D721Med (cell line): Measurements from ENCODE around the gene RBM10.

ENCODE experiments used
- DNase-seq: peaks from one replicate; pipeline ENCODE4 v3.0.0; 2011; ENCODE audit warnings: low spot score; ENCODE audit not compliant: insufficient read length
- FAIRE-seq: peaks from 2 replicates; lab custom pipeline; 2011; peaks lifted over from hg19 to GRCh38; lab: Jason Lieb, UNC
- CTCF ChIP-seq: IDR thresholded peaks from 2 replicates; pipeline ENCODE4 v1.5.1; 2012; ENCODE audit warnings: mild to moderate bottlenecking, control low read depth; ENCODE audit not compliant: insufficient read depth; ENCODE audit errors: missing control alignments

The RBM10 gene

DNA sequence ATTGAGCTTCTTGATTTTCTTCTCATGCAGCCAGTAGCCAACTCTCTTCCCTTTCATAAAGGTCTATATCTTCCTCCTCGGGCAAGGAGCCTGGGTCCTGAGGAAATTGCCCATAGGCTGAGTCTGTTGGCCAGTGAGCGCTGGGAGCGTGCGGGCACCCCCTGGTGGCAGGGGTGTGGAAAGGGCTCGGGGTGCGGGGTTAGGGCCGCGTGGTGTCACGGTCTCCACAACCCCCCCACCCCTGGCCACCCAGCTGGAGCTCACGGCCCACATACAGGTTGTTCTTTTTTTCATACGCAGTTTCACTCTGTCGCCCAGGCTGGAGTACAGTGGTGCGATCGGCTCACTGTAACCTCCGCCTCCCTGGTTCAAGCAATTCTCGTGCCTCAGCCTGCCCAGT lies 13.1 kb downstream of the RBM10 start:
- DNase-seq (no peak), FAIRE-seq (no peak)

GRCh38 chrX:47158781-47159180 lies 13.8 kb downstream of the RBM10 start:
- TF ChIP-seq CTCF = no peak
- no peak for DNase-seq
- FAIRE-seq = no peak

More for the DNA sequence above, 13.1 kb downstream of the RBM10 start:
- no peak for TF ChIP-seq CTCF

GRCh38 chrX:47160781-47161180 lies 15.8 kb downstream of the RBM10 start:
- TF ChIP-seq CTCF = no peak
- DNase-seq (no peak), FAIRE-seq (no peak)

GRCh38 chrX:47162927-47163583 lies 18.0 kb downstream of the RBM10 start:
- no peak for FAIRE-seq
- DNase-seq = no peak
- no peak for TF ChIP-seq CTCF

DNA sequence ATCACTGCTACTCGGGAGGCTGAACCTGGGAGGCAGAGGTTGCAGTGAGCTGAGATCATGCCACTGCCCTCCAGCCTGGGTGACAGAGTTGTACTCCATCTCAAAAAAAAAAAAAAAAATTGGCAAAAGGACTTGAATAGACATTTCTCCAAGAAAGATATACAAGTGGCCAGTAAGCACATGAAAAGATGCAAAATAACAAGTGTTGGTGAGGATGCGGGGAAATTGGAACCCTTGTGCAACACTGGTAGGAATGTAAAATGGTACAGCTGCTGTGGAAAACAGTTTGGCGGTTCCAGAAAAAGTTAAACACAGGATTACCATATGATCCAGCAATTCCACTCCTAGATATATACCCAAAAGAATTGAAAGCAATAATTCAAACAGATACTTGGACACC lies 19.4 kb downstream of the RBM10 start:
- DNase-seq (no peak), FAIRE-seq (no peak)
- TF ChIP-seq CTCF = no peak

GRCh38 chrX:47166126-47166525 lies 21.1 kb downstream of the RBM10 start:
- TF ChIP-seq CTCF = no peak
- DNase-seq (no peak), FAIRE-seq (no peak)

- TF ChIP-seq CTCF = no peak
- FAIRE-seq (no peak), DNase-seq (no peak)
These were observed 23.6 kb downstream of the RBM10 start for GRCh38 chrX:47168495-47169073.
